NB4 (cell line): ENCODE data around the gene GRB10.

ENCODE experiments used
- CTCF ChIP-seq: IDR thresholded peaks from one replicate; pipeline ENCODE4 v1.5.1; 2012; ENCODE audit warnings: low read depth, low read length
- POLR2A ChIP-seq: IDR thresholded peaks from 2 replicates; pipeline ENCODE4 v1.6.1; 2011; ENCODE audit warnings: mild to moderate bottlenecking; ENCODE audit not compliant: insufficient read length; ENCODE audit errors: extremely low read depth

GRCh38 chr7:50690541-50691011, 92.1 kb downstream of the GRB10 start:
- TF ChIP-seq CTCF (no peak), POLR2A (no peak)
